Measurements from ENCODE around the gene SLIT3. TPM values are rescaled to one million over a fixed set of nuclear protein-coding genes. Genes with fewer than 3 reads are reported as not detected.

Gene SLIT3
- total RNA-seq, 3 donors from 2014 or later (not counting 1 experiment from before 2014, with no cell fraction given) = 0.34 to 0.80 TPM; not detected in 1

DNA sequence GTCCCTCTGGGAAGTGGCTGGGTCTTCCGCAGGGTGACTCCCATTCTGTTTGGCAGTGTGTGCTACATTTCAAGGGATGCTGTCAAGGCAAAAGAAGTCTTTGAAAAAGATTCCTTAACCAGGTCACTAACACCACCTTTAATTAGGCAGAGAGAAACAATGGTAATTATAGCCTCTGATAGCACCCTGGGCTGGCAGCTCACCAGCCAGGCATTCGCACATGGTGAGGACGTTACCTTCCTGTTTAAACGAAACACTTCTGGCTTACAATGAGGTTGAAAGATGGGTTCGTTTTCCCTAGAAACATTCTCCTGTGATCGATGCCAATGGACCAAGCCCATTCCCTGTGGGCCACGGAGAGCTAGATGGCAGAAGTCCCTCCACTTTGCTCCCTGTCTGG, 491.7 kb downstream of the SLIT3 start:
- intact Hi-C loops (cut with micrococcal nuclease) = no loop called here
- Mint-ChIP-seq H3K27me3 (ENCODE audit: low read depth in 2 of 2) (peaks cover 0 to 7% of the 10 kb centered on the region in 2 donors), H3K36me3 (no peaks in the 10 kb centered on the region), H3K9me3 (no peaks in the 10 kb centered on the region), H3K4me1 (no peaks in the 10 kb centered on the region), H3K4me3 (no peak overlapping the region), H3K27ac (no peak overlapping the region)
- no peak overlapping the region for H3K27ac ChIP-seq (ENCODE audit: low read length)
- H3K4me1 ChIP-seq (ENCODE audit: control insufficient read depth, insufficient read depth, low read length) = no peaks in the 10 kb centered on the region
- DNase-seq = no peak
- no peaks in the 10 kb centered on the region for H3K36me3 ChIP-seq (ENCODE audit: control insufficient read depth, insufficient read depth, low read length)
- no peaks in the 10 kb centered on the region for H3K27me3 ChIP-seq (ENCODE audit: control insufficient read depth, insufficient read depth, low read length)
- 85% methylated on average over 7 of the region's 7 CpGs for WGBS (ENCODE audit: insufficient coverage)
- TF ChIP-seq, protein P1, sequence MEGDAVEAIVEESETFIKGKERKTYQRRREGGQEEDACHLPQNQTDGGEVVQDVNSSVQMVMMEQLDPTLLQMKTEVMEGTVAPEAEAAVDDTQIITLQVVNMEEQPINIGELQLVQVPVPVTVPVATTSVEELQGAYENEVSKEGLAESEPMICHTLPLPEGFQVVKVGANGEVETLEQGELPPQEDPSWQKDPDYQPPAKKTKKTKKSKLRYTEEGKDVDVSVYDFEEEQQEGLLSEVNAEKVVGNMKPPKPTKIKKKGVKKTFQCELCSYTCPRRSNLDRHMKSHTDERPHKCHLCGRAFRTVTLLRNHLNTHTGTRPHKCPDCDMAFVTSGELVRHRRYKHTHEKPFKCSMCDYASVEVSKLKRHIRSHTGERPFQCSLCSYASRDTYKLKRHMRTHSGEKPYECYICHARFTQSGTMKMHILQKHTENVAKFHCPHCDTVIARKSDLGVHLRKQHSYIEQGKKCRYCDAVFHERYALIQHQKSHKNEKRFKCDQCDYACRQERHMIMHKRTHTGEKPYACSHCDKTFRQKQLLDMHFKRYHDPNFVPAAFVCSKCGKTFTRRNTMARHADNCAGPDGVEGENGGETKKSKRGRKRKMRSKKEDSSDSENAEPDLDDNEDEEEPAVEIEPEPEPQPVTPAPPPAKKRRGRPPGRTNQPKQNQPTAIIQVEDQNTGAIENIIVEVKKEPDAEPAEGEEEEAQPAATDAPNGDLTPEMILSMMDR (IDR thresholded peaks at IDR 0.05) = no peak
- H3K9me3 ChIP-seq (ENCODE audit: control insufficient read depth, insufficient read depth, low read length) = no peaks in the 10 kb centered on the region
- H3K4me3 ChIP-seq (ENCODE audit: low read length) = no peak overlapping the region
- ATAC-seq = no peak

GRCh38 chr5:168808051-168808616, 492.8 kb downstream of the SLIT3 start:
- Mint-ChIP-seq H3K4me1 (no peaks in the 10 kb centered on the region), H3K27ac (no peak overlapping the region), H3K4me3 (no peak overlapping the region), H3K9me3 (no peaks in the 10 kb centered on the region), H3K27me3 (ENCODE audit: low read depth in 2 of 2) (peaks cover 0 to 7% of the 10 kb centered on the region in 2 donors), H3K36me3 (no peaks in the 10 kb centered on the region)
- ATAC-seq (no peak), DNase-seq (no peak)
- H3K9me3 ChIP-seq (ENCODE audit: control insufficient read depth, insufficient read depth, low read length) = no peaks in the 10 kb centered on the region
- TF ChIP-seq, protein P1 (IDR thresholded peaks at IDR 0.05) = no peak
- H3K27me3 ChIP-seq (ENCODE audit: control insufficient read depth, insufficient read depth, low read length) = no peaks in the 10 kb centered on the region
- WGBS (ENCODE audit: insufficient coverage) = 88% methylated on average over 3 of the region's 3 CpGs
- H3K36me3 ChIP-seq (ENCODE audit: control insufficient read depth, insufficient read depth, low read length) = no peaks in the 10 kb centered on the region
- H3K27ac ChIP-seq (ENCODE audit: low read length) = no peak overlapping the region
- intact Hi-C loops (cut with micrococcal nuclease) = no loop called here
- H3K4me3 ChIP-seq (ENCODE audit: low read length) = no peak overlapping the region
- H3K4me1 ChIP-seq (ENCODE audit: control insufficient read depth, insufficient read depth, low read length) = no peaks in the 10 kb centered on the region

- H3K9me3 Mint-ChIP-seq = no peaks in the 10 kb centered on the region
- Histone ChIP-seq H3K9me3 (ENCODE audit: control insufficient read depth, insufficient read depth, low read length) (no peaks in the 10 kb centered on the region), H3K4me1 (ENCODE audit: control insufficient read depth, insufficient read depth, low read length) (no peaks in the 10 kb centered on the region), H3K27me3 (ENCODE audit: control insufficient read depth, insufficient read depth, low read length) (no peaks in the 10 kb centered on the region), H3K27ac (ENCODE audit: low read length) (no peak overlapping the region), H3K36me3 (ENCODE audit: control insufficient read depth, insufficient read depth, low read length) (no peaks in the 10 kb centered on the region), H3K4me3 (ENCODE audit: low read length) (no peak overlapping the region)
- H3K4me1 Mint-ChIP-seq = no peaks in the 10 kb centered on the region
- H3K27ac Mint-ChIP-seq = no peak overlapping the region
- TF ChIP-seq, protein P1 (IDR thresholded peaks at IDR 0.05) = no peak
- H3K4me3 Mint-ChIP-seq = no peak overlapping the region
- no peak for ATAC-seq
- DNase-seq = no peak
- peaks cover 0 to 8% of the 10 kb centered on the region in 2 donors for H3K27me3 Mint-ChIP-seq (ENCODE audit: low read depth in 2 of 2)
- intact Hi-C loops (cut with micrococcal nuclease) = no loop called here
- no peaks in the 10 kb centered on the region for H3K36me3 Mint-ChIP-seq
These were observed 493.7 kb downstream of the SLIT3 start for GRCh38 chr5:168807287-168807686.

DNA sequence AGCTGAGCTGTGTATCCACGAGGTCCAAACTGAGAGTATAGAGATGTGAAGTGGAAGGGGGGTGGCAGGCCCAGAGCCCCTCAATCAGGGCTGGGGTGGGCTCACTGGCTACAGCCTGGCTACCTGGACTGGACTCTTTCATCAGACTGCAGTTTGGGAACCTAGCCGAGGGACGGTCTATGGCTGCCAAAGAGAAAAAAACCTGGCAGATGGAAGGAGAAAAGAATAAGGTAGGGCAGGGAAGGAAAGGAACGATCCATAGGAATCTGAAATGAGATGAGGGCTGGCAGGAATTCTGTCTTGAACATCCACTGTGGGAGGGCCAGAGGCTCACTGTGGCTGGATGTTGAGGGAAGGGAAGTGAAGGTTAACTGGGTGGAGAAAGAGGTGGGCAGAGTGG, 497.4 kb downstream of the SLIT3 start:
- no peaks in the 10 kb centered on the region for H3K9me3 ChIP-seq (ENCODE audit: control insufficient read depth, insufficient read depth, low read length)
- H3K27me3 ChIP-seq (ENCODE audit: control insufficient read depth, insufficient read depth, low read length) = no peaks in the 10 kb centered on the region
- Mint-ChIP-seq H3K4me1 (peaks cover 2 to 4% of the 10 kb centered on the region in 2 donors), H3K9me3 (no peaks in the 10 kb centered on the region), H3K36me3 (no peaks in the 10 kb centered on the region), H3K27ac (no peak overlapping the region), H3K27me3 (ENCODE audit: low read depth in 2 of 2) (peaks cover 0 to 7% of the 10 kb centered on the region in 2 donors), H3K4me3 (no peak overlapping the region)
- H3K36me3 ChIP-seq (ENCODE audit: control insufficient read depth, insufficient read depth, low read length) = no peaks in the 10 kb centered on the region
- intact Hi-C loops (cut with micrococcal nuclease) = no loop called here
- H3K4me1 ChIP-seq (ENCODE audit: control insufficient read depth, insufficient read depth, low read length) = no peaks in the 10 kb centered on the region
- TF ChIP-seq, protein P1 (IDR thresholded peaks at IDR 0.05) = no peak
- no peak overlapping the region for H3K27ac ChIP-seq (ENCODE audit: low read length)
- no peak for DNase-seq
- 77% methylated on average over 4 of the region's 4 CpGs for WGBS (ENCODE audit: insufficient coverage)
- ATAC-seq = no peak
- no peak overlapping the region for H3K4me3 ChIP-seq (ENCODE audit: low read length)

Measured in natural killer cell (primary cell).